B cell (primary cell): ENCODE measurements around the gene OTULINL. TPM values are rescaled to one million over a fixed set of nuclear protein-coding genes. Genes with fewer than 3 reads are reported as not detected.

Experiments used
- ATAC-seq: fragments of 200-7000 bp; cut with Tn5 transposase; one replicate; pipeline ENCODE4 v1.10.0; 2021; ENCODE audit warnings: low read depth, mild to moderate bottlenecking, moderate number of reproducible peaks, moderate library complexity
- CTCF ChIA-PET: fragments of 350-600 bp; sonication (Branson Sonifier 250); formaldehyde crosslinking; loops from one replicate; lab custom pipeline; 2021; ENCODE audit warnings: antibody characterized with exemption, inconsistent platforms; lab: Charles Lee
- POLR2A ChIA-PET: fragments of 350-600 bp; sonication (Branson Sonifier 250); formaldehyde crosslinking; loops from one replicate; lab custom pipeline; 2021; ENCODE audit warnings: antibody characterized with exemption; lab: Charles Lee
- DNase-seq: peaks from one replicate; pipeline ENCODE4 v3.0.0; 2013
- H2AFZ ChIP-seq: 2 replicates; pipeline ENCODE4 v1.6.1; 2012; ENCODE audit warnings: mild to moderate bottlenecking, low read depth, low read length; ENCODE audit not compliant: insufficient read depth, poor library complexity, severe bottlenecking
- H3K27ac ChIP-seq, 2 donors: 1 replicate in 1 of 2; 2 replicates in 1 of 2; pipeline ENCODE4 v1.5.1; 2012 to 2013; ENCODE audit warnings: low read length in 2 of 2, mild to moderate bottlenecking in 2 of 2, moderate library complexity in 1 of 2
- H3K27me3 ChIP-seq, 4 experiments: fragments of 200-600 bp in 1 of 4; sonication (generic) in 1 of 4; replicated peaks in 1 of 4; 1 replicate in 2 of 4; 2 replicates in 2 of 4; pipeline versions ENCODE4 v1.6.1 to v1.7.0; 2013 to 2016; ENCODE audit warnings: low read length in 3 of 4, mild to moderate bottlenecking in 2 of 4, mixed read lengths in 1 of 4, moderate library complexity in 1 of 4; ENCODE audit not compliant: insufficient read depth in 4 of 4, control insufficient read depth in 3 of 4; ENCODE audit errors: control extremely low read depth in 1 of 4
- H3K36me3 ChIP-seq, 2 experiments: replicated peaks in 1 of 2; 1 replicate in 1 of 2; 2 replicates in 1 of 2; pipeline versions ENCODE4 v1.6.1 to v1.7.1; 2013; ENCODE audit warnings: low read length in 1 of 2; ENCODE audit not compliant: insufficient read depth in 2 of 2, control insufficient read depth in 1 of 2; ENCODE audit errors: control extremely low read depth in 1 of 2, extremely low read depth in 1 of 2
- H3K4me1 ChIP-seq, 2 donors: fragments of 200-600 bp in 1 of 2; sonication (generic) in 1 of 2; 1 replicate in 1 of 2; 2 replicates in 1 of 2; pipeline versions ENCODE4 v1.5.1 to v1.6.1; 2013 to 2017; ENCODE audit warnings: low read length in 2 of 2; ENCODE audit not compliant: control insufficient read depth in 2 of 2, insufficient read depth in 2 of 2
- H3K4me2 ChIP-seq: replicated peaks from 2 replicates; pipeline ENCODE3; 2012; ENCODE audit warnings: mild to moderate bottlenecking, low read depth, low read length; ENCODE audit not compliant: poor library complexity, severe bottlenecking
- H3K4me3 ChIP-seq, 5 experiments: fragments of 200-600 bp in 1 of 5; sonication (generic) in 1 of 5; 1 replicate in 3 of 5; 2 replicates in 2 of 5; pipeline versions ENCODE4 v1.5.1 to v1.7.0; 2011 to 2016; ENCODE audit warnings: low read length in 4 of 5, mild to moderate bottlenecking in 4 of 5, low read depth in 2 of 5, control low read depth in 1 of 5, moderate library complexity in 1 of 5; ENCODE audit not compliant: insufficient read depth in 1 of 5; ENCODE audit errors: control extremely low read depth in 1 of 5, extremely low read depth in 1 of 5
- H3K79me2 ChIP-seq: fragments of 200-600 bp; sonication (generic); one replicate; pipeline ENCODE4 v1.6.0; 2016; ENCODE audit warnings: low read length; ENCODE audit not compliant: control insufficient read depth, insufficient read depth
- H3K9ac ChIP-seq: fragments of 200-600 bp; sonication (generic); 2 replicates; pipeline ENCODE4 v1.6.1; 2017; ENCODE audit warnings: mild to moderate bottlenecking, low read length, moderate library complexity
- H3K9me3 ChIP-seq, 3 donors: one replicate each; pipeline versions ENCODE4 v1.6.1 to v1.7.1; 2013; ENCODE audit warnings: low read length in 2 of 3; ENCODE audit not compliant: control insufficient read depth in 2 of 3, insufficient read depth in 1 of 3; ENCODE audit errors: control extremely low read depth in 1 of 3
- H4K20me1 ChIP-seq: 2 replicates; pipeline ENCODE4 v1.6.0; 2012; ENCODE audit warnings: mild to moderate bottlenecking, low read length; ENCODE audit not compliant: insufficient read depth, control insufficient read depth, poor library complexity, severe bottlenecking
- H3K27ac Mint-ChIP-seq: one replicate; pipeline ENCODE4 v1.8.0; 2021; ENCODE audit warnings: mixed read lengths
- H3K27me3 Mint-ChIP-seq: one replicate; pipeline ENCODE4 v1.8.0; 2021; ENCODE audit warnings: mixed read lengths
- H3K4me1 Mint-ChIP-seq: one replicate; pipeline ENCODE4 v1.8.0; 2021; ENCODE audit warnings: mixed read lengths
- H3K4me3 Mint-ChIP-seq: one replicate; pipeline ENCODE4 v1.8.0; 2021; ENCODE audit warnings: mixed read lengths
- H3K9me3 Mint-ChIP-seq: one replicate; pipeline ENCODE4 v1.8.0; 2022; ENCODE audit warnings: mixed read lengths; ENCODE audit not compliant: insufficient read depth
- EZH2 ChIP-seq: IDR thresholded peaks from 2 replicates; pipeline ENCODE4 v1.6.1; 2012; ENCODE audit warnings: borderline replicate concordance, low read depth, mild to moderate bottlenecking, moderate library complexity, low read length; ENCODE audit not compliant: insufficient read depth, poor library complexity, severe bottlenecking
- WGBS: methylation state at CpG from one replicate; pipeline ENCODE4 v1.1.5; 2013; ENCODE audit warnings: missing lambda C conversion rate; ENCODE audit not compliant: insufficient coverage; 5-methylcytosine and 5-hydroxymethylcytosine counted together
- intact Hi-C: fragments of 100-400 bp; cut with micrococcal nuclease; formaldehyde crosslinking; loops from one replicate; pipeline ENCODE4 v1.10.0; 2022
- polyA plus RNA-seq: library from polyadenylated mRNA; depleted of rRNA; stranded (reverse); fragments of >200 nt; gene quantifications from 2 replicates; pipeline ENCODE4 v1.2.3, GENCODE V29; 2012
- total RNA-seq, 2 donors: library from RNA; stranded (reverse); fragments of 120-200 nt in 1 of 2; gene quantifications; 1 replicate in 1 of 2; 2 replicates in 1 of 2; pipeline versions ENCODE4 v1.2.3 to v1.2.4, GENCODE V29; 2013 to 2022
- TF ChIP-seq, protein P1 (sequence below): fragments of 200-600 bp; IDR thresholded peaks from one replicate; pipeline ENCODE4 v1.8.0; 2022; ENCODE audit warnings: antibody characterized with exemption, mild to moderate bottlenecking

OTULINL gene
- total and polyA plus RNA-seq, 2 donors (not counting 1 experiment from before 2014, with no cell fraction given): 0.33 to 0.81 TPM

DNA sequence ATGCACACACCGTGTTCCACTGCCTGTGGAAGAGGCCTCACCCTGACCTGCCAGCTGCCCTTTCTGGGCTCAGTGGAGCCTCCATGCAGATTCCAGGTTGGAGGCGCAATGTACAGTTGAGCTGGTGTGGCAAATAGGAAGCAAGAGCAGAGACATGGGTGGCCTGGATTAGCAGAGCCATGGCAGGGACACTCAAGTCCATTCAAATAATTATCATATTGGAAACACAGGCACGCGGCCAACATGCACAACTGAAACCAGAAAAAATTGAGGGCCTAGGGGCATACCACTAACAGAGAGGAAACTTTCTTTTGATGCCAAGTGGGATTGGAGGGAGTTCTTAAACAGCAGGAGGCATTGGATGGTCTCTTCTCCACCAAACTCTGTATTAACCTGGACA, 35.8 kb downstream of the OTULINL start:
- POLR2A ChIA-PET: interaction anchor here (0.5 kb wide), 1 partner anchor 85 kb away, joined by 7 read pairs; no protein-coding TSS in a partner anchor

DNA sequence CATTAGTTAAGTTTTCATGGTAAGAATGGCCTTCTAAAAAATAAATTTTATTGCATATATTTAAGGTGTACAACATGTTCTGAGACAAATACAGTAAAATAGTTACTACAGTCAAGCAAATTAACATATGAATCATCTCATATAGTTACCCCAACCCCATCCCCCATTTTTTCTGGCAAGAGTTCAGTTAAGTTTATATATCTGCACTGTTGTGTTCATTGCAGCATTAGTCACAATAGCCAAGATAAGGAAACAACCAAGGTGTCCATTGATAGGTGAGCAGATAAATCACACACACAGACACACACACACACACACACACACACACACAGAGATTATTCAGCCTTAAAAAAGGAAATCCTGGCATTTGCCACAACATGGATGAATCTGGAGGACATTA, 45.7 kb downstream of the OTULINL start:
- no peak for ATAC-seq
- H3K9me3 ChIP-seq: peaks cover 0 to 5% (median 2%) of the 10 kb centered on the region in 3 donors
- ChIA-PET CTCF (no interaction called here), POLR2A (no interaction called here)
- H3K9ac ChIP-seq: no peak overlapping the region
- Mint-ChIP-seq H3K27me3 (peaks cover 5% of the 10 kb centered on the region), H3K27ac (no peak overlapping the region), H3K9me3 (peaks cover under 1% of the 10 kb centered on the region), H3K4me1 (no peaks in the 10 kb centered on the region), H3K4me3 (no peak overlapping the region)
- intact Hi-C loops: no loop called here
- no peak for DNase-seq
- no peaks in the 10 kb centered on the region for H3K79me2 ChIP-seq
- no peak overlapping the region for H3K27ac ChIP-seq
- H3K27me3 ChIP-seq: peaks cover 0 to 3% (median 0%) of the 10 kb centered on the region in 4 experiments
- H2AFZ ChIP-seq: no peak overlapping the region
- no peaks in the 10 kb centered on the region for H4K20me1 ChIP-seq
- no peak overlapping the region for H3K4me2 ChIP-seq
- no peaks in the 10 kb centered on the region for H3K36me3 ChIP-seq
- no peak for TF ChIP-seq EZH2
- TF ChIP-seq, protein P1, sequence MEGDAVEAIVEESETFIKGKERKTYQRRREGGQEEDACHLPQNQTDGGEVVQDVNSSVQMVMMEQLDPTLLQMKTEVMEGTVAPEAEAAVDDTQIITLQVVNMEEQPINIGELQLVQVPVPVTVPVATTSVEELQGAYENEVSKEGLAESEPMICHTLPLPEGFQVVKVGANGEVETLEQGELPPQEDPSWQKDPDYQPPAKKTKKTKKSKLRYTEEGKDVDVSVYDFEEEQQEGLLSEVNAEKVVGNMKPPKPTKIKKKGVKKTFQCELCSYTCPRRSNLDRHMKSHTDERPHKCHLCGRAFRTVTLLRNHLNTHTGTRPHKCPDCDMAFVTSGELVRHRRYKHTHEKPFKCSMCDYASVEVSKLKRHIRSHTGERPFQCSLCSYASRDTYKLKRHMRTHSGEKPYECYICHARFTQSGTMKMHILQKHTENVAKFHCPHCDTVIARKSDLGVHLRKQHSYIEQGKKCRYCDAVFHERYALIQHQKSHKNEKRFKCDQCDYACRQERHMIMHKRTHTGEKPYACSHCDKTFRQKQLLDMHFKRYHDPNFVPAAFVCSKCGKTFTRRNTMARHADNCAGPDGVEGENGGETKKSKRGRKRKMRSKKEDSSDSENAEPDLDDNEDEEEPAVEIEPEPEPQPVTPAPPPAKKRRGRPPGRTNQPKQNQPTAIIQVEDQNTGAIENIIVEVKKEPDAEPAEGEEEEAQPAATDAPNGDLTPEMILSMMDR: no peak
- H3K4me3 ChIP-seq: no peak overlapping the region
- no peaks in the 10 kb centered on the region for H3K4me1 ChIP-seq

More for the DNA sequence above, 35.8 kb downstream of the OTULINL start:
- H3K4me1 ChIP-seq: no peaks in the 10 kb centered on the region
- no peak overlapping the region for H3K9ac ChIP-seq
- H3K36me3 ChIP-seq: no peaks in the 10 kb centered on the region
- intact Hi-C loops: no loop called here
- H3K27me3 ChIP-seq: peaks cover 0 to 3% (median 2%) of the 10 kb centered on the region in 4 experiments
- no peaks in the 10 kb centered on the region for H4K20me1 ChIP-seq
- peaks cover 6% of the 10 kb centered on the region for H3K9me3 Mint-ChIP-seq
- H3K27me3 Mint-ChIP-seq: peaks cover 16% of the 10 kb centered on the region
- H3K4me3 Mint-ChIP-seq: no peak overlapping the region
- no peaks in the 10 kb centered on the region for H3K4me1 Mint-ChIP-seq
- no peak overlapping the region for H2AFZ ChIP-seq
- 100% methylated on average over 2 of the region's 4 CpGs for WGBS
- no peaks in the 10 kb centered on the region for H3K79me2 ChIP-seq
- H3K9me3 ChIP-seq: peaks cover 0 to 9% (median 8%) of the 10 kb centered on the region in 3 donors
- CTCF ChIA-PET: interaction anchor here (1.0 kb wide), 1 partner anchor 31 kb away, joined by 4 read pairs; no protein-coding TSS in a partner anchor
- no peak overlapping the region for H3K4me2 ChIP-seq
- ATAC-seq (no peak), DNase-seq (no peak)
- TF ChIP-seq, protein P1: no peak
- TF ChIP-seq EZH2: no peak
- no peak overlapping the region for H3K27ac ChIP-seq
- no peak overlapping the region for H3K4me3 ChIP-seq
- H3K27ac Mint-ChIP-seq: no peak overlapping the region
